GM12801 (cell line): Measurements from ENCODE around the gene SLC6A6.

Experiments
- CTCF ChIP-seq: IDR thresholded peaks from one replicate; pipeline ENCODE4 v1.5.1; 2011; ENCODE audit warnings: control low read depth; ENCODE audit not compliant: insufficient read length; ENCODE audit errors: extremely low read depth

SLC6A6 gene

GRCh38 chr3:14368885-14369284, 33.5 kb upstream of the SLC6A6 start:
- no peak for TF ChIP-seq CTCF

GRCh38 chr3:14369675-14370669, 32.4 kb upstream of the SLC6A6 start:
- TF ChIP-seq CTCF = no peak

- TF ChIP-seq CTCF = no peak
Measured at GRCh38 chr3:14370720-14371572, 31.5 kb upstream of the SLC6A6 start.

- TF ChIP-seq CTCF = no peak
Measured at GRCh38 chr3:14371573-14372474, 30.6 kb upstream of the SLC6A6 start.

GRCh38 chr3:14372587-14372986, 29.8 kb upstream of the SLC6A6 start:
- no peak for TF ChIP-seq CTCF

- no peak for TF ChIP-seq CTCF
Measured at GRCh38 chr3:14373753-14374376, 28.5 kb upstream of the SLC6A6 start.
